GM18951 (cell line): Measurements from ENCODE around the gene NF2.
"Not testable (repeated sequence)": the region's sequence is repeated elsewhere in the genome, so short reads cannot be mapped to it uniquely, and the experiment has no call there.

Experiments
- POLR2A ChIP-seq: IDR thresholded peaks from 4 replicates; pipeline ENCODE4 v1.6.1; 2011; ENCODE audit warnings: mild to moderate bottlenecking; ENCODE audit not compliant: insufficient read length, insufficient read depth; ENCODE audit errors: extremely low read depth
- in situ Hi-C: fragments of 300-500 bp; cut with MboI; formaldehyde crosslinking; loops from one replicate; pipeline ENCODE4 v1.12.0; 2022; ENCODE audit warnings: low sequenced_read_pairs, mixed read lengths, inconsistent platforms; ENCODE audit not compliant: unreplicated experiment

Gene NF2

GRCh38 chr22:29580200-29580810 is 23.1 kb upstream of the NF2 start:
- TF ChIP-seq POLR2A, result no peak
- in situ Hi-C loops, result no loop called here

GRCh38 chr22:29581799-29582198 is 21.6 kb upstream of the NF2 start:
- in situ Hi-C loops, result no loop called here
- TF ChIP-seq POLR2A, result no peak

- in situ Hi-C loops, result no loop called here
- TF ChIP-seq POLR2A, result no peak
Observed at GRCh38 chr22:29584975-29585374, 18.5 kb upstream of the NF2 start.

- in situ Hi-C loops, result not testable (repeated sequence)
Observed at GRCh38 chr22:29586193-29586705, 17.2 kb upstream of the NF2 start.

- TF ChIP-seq POLR2A, result no peak
- in situ Hi-C loops, result no loop called here
Observed at GRCh38 chr22:29587938-29588699, 15.3 kb upstream of the NF2 start.

GRCh38 chr22:29593923-29594322 is 9.5 kb upstream of the NF2 start:
- no peak for TF ChIP-seq POLR2A
- in situ Hi-C loops, result no loop called here

GRCh38 chr22:29594447-29594846 is 9.0 kb upstream of the NF2 start:
- in situ Hi-C loops, result not testable (repeated sequence)

GRCh38 chr22:29596408-29596807 is 7.0 kb upstream of the NF2 start:
- in situ Hi-C loops, result no loop called here
- TF ChIP-seq POLR2A, result no peak

- in situ Hi-C loops, result not testable (repeated sequence)
Observed at GRCh38 chr22:29597871-29598683, 5.4 kb upstream of the NF2 start.

GRCh38 chr22:29598684-29599020 is 4.8 kb upstream of the NF2 start:
- no peak for TF ChIP-seq POLR2A
- in situ Hi-C loops, result no loop called here

GRCh38 chr22:29604076-29604360 is 585 bp downstream of the NF2 start:
- TF ChIP-seq POLR2A, result no peak
- in situ Hi-C loops, result no loop called here

GRCh38 chr22:29605527-29605850 is 2.1 kb downstream of the NF2 start:
- TF ChIP-seq POLR2A, result no peak
- in situ Hi-C loops, result no loop called here

- in situ Hi-C loops, result no loop called here
- no peak for TF ChIP-seq POLR2A
Observed at GRCh38 chr22:29606320-29606719, 2.9 kb downstream of the NF2 start.

GRCh38 chr22:29607426-29607825 is 4.0 kb downstream of the NF2 start:
- no peak for TF ChIP-seq POLR2A
- in situ Hi-C loops, result no loop called here

GRCh38 chr22:29609139-29609538 is 5.7 kb downstream of the NF2 start:
- in situ Hi-C loops, result no loop called here
- TF ChIP-seq POLR2A, result no peak
